SH-SY5Y (cell line): Measurements from ENCODE around the gene PYGM.

Experiments
- GATA2 ChIP-seq: IDR thresholded peaks from 2 replicates; pipeline ENCODE4 v1.6.1; 2011; ENCODE audit warnings: mild to moderate bottlenecking, low read depth, low read length
- GATA3 ChIP-seq: IDR thresholded peaks from 2 replicates; pipeline ENCODE4 v1.6.1; 2011; ENCODE audit warnings: low read depth, mild to moderate bottlenecking, low read length, moderate library complexity

GRCh38 chr11:64723117-64723906, 36.5 kb downstream of the PYGM start, which contains the start of gene NRXN2:
- TF ChIP-seq GATA2 = no peak
- TF ChIP-seq GATA3 = no peak
